Hematopoietic multipotent progenitor cell (in vitro differentiated cells): Measurements from ENCODE around the gene HRCT1. TPM values are rescaled to one million over a fixed set of nuclear protein-coding genes. Genes with fewer than 3 reads are reported as not detected.

Source experiments
- DNase-seq, 3 donors: peaks; one replicate each; pipeline ENCODE4 v3.0.0-alpha.2; 2011 to 2015; ENCODE audit warnings: low read depth in 2 of 3, low spot score in 2 of 3
- total RNA-seq: library from RNA; depleted of rRNA; stranded (reverse); fragments of >200 nt; gene quantifications from one replicate; pipeline ENCODE4 v1.2.3, GENCODE V29; 2012

Gene HRCT1
- total RNA-seq, 1 donor, result not detected

DNA sequence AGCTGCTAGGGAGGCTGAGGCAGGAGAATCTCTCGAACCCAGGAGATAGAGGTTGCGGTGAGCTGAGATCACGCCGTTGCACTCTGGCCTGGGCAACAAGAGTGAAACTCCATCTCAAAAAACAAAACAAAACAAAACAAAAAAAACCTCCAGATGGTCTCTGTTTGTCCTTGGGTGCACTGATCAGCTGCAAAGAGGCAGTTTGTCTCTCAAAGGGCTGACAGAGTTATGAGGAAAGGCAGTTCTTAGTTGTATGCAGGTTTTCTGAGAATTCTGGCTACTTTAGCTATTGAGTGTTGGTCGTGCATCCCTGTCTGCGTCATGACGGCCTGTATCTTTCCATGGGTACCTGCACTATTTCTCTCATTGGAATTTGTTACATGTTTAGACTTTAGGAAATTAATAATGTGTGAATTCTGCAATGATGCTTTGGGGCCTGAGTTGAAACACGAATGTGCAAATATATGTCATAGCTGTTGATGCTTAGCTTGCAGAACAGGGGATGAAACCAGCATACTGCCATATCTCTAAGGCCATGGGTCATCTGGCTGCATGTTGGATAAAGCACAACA lies 33.8 kb downstream of the HRCT1 start:
- no peak for DNase-seq

DNA sequence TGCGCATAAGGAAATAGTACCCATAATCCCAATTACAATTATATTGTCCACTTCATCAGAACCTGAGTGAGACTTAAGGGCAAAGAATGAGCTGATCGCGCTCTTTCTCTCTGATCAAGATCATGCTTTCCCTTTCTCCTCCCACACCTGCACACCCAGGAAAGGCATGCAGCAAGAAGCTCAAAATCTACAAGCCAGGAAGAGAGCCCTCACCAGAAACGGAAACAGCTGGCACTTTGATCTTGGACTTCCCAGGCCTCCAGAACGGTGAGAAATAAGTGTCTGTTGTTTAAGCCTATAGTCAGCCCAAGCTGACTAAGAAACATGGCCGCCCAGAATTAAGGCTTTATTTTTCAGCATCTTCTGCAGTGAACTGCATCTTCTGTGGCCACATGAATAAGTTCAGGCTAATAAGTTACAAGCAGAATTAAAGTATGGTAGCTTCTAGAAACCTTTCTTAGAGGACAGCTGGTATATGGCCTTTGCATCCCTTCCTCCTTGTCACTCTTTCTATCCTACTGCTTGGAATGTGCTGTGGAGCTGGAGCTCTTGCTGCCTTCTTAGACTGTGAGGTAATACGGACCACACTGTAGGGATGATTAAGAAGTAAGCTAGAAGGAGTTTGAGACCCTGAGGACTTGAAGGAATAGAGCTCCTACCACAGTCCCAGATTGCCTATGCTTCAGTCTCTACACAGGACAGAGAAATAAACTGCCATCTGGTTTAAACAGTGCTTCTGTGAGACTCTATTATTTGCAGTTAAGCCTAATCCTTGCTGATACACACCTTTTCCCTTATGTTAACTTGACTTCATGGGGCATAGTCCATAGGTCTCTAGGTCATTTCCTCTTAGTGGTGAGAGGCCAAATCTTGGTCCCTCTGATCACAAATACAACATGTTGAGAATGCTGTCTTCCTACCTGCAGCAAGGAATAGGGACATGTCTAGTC lies 34.7 kb downstream of the HRCT1 start:
- peak in 1 of 3 donors; percentile 50 for DNase-seq

DNA sequence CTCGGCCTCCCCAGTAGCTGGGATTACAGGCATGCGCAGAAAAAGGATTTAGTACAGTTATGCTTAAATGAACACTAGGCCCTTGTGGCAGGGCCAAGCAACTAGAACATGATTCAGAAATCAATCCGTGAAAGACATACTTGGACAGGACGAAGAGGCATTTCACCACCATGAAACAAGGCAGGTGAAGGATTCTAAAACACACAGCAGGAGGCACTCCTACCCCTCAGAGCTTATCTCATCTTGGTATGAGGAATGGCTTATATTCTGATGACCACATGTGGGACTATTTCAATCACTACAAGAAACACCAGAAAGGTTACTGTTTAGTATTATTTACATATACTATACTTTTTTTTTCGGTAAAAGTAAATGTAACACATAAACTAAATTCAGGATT lies 36.3 kb downstream of the HRCT1 start:
- DNase-seq, result no peak

DNA sequence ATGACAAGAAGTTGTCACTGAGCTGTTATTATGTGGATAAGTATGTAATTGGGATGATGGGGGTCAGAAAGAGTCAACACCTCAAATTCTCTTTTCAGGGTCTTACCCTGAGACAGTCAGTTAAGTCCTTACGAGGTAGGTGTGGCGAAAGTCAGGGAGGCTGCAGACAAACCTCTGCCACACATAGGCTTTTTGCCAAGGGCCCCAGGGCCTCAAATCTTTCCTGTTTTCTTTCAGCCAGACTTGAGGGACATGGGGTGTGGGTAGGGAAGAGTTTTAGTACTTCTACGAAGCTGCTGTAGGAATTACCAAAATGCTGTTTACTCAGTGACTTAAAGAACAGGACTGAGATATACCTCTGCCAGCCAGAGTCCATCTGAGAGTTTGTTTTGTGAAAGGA lies 38.2 kb downstream of the HRCT1 start:
- DNase-seq, result no peak

DNA sequence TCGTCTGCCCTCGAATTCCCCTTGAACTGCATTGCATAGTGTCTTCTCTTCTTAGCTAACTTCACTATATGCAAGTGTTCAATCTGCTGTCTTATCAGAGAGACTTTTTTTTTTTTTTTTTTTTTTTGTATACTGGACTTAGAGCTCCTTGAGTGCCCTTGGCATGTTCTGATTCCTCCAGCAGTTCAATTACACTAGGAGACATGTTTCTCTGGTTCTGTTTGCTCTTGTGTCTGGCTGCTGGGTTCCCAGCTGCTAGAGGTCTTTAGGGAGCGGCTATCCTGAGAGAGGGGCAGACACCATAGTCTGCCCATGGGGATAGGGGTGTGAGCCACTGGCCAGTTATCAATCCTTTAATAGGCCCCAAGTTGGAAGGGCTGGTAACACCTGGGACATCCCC lies 38.8 kb downstream of the HRCT1 start:
- no peak for DNase-seq

DNA sequence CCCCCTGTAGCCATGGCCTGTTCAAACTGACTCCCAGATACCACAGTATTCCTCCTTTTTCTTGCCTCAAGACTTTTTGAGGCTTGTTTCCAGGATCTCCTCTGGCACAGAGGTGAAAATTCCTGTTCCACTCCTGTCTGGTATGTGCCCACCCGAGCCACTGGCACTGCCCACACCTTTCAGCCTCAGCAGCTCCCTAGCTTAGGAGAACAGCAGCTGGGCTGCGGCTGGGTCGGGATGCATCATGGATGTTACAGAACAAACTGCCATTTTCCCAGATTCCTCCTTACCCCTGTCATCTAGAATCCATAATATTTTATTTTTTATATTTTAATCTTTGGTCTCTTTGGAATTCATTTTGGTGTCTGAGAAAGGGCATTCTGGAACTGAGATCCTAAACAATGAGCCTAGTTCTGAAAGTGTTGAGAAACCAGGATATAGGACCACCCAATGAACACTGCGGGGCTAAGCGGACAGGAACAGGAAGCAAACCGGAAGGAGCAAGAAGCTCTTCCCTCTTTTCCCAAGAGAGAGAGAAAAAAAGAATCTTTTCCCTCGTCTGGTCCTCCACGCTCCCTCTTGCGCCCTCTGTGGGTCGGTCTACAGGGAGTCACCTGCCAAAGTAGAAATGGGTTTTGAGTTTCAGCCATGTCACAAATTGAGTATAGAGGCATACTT lies 39.5 kb downstream of the HRCT1 start:
- DNase-seq, result peak in 2 of 3 donors; percentile 49 to 66

DNA sequence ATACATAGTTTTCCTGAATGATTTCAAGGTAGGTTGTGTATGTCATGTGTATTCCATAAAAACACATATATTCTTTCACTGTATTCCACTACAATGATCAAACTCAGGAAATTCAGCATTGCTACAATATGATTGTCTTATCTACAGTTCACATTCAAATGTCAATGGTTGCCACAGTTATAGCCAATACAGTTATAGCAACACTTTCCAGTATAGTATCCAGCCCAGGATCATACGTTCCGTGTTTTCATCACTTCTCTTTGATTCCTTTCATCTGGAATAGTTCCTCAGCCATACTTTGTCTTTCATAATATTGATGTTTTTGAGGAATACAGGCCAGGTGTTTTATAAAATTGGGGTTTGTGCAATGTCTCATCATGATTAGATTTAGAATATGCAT lies 42.4 kb downstream of the HRCT1 start:
- no peak for DNase-seq

DNA sequence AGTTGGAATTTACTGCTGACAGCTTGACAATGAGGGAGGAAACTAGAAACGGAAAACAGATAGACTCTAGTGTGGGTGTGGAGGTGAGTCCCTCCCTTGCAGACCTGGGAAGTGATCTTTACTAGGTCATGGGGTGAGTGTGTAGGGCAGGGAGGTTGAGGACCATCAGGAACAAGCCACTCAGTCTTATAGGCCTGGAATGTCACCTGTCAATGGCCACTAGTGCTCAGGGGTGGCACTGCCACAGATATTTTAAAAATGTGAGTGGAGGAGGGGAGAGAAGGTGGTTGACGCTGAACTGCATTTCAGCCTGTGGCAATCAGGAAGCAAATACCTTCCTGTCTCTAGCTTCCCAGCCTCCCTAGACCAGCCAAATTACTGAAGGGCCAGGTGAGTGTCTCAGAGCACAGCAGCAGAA lies 42.9 kb downstream of the HRCT1 start:
- DNase-seq, result no peak

DNA sequence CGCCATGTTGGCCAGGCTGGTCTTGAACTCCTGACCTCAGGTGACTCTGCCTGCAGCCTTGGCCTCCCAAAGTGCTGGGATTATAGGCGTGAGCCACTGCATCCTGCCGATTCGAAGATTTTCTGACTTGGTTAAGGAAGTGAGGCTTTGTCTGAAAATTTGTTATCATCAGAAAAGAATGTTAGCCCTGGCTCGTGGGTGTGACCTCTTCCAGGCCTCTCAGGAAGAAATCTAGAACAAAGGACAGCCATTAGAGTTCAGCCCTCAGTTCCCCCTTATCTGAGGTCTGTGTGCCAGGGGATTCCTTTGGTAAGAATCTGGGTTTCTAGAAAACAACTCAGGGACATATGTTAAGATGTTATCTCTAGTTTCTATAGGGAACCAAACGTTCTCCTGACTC lies 45.7 kb downstream of the HRCT1 start:
- DNase-seq, result no peak

DNA sequence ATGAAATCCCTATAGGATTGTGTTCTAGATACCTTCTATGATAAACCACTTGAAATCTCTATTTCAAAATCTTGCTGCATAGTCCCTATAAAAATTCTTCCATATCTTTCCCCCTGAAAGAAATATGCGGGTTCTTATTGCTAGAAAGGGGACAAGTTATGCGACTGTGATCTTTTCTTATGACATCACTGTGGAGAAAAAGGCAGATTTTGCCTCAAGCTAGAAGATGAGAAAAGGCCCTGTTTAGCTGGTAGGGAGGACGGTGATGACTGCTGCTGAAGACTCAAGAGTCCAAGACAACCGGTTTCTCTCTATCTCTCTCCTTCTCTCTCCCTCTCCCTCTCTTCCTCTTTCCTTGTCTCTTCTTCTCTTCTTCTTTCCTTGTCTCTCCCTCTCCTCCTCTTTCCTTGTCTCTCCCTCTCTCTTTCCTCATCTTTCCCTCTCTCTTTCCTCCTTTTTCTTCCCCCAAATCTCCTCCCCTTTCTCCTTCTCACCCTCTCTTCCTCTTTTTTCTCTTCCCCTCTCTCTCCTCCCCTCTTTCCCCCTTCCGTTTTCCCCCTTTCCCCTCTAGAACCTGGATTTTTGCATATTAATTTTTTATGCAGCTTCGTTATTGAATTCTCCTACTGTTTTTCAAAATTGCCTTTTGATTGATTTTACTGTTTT lies 46.7 kb downstream of the HRCT1 start:
- DNase-seq, result no peak

DNA sequence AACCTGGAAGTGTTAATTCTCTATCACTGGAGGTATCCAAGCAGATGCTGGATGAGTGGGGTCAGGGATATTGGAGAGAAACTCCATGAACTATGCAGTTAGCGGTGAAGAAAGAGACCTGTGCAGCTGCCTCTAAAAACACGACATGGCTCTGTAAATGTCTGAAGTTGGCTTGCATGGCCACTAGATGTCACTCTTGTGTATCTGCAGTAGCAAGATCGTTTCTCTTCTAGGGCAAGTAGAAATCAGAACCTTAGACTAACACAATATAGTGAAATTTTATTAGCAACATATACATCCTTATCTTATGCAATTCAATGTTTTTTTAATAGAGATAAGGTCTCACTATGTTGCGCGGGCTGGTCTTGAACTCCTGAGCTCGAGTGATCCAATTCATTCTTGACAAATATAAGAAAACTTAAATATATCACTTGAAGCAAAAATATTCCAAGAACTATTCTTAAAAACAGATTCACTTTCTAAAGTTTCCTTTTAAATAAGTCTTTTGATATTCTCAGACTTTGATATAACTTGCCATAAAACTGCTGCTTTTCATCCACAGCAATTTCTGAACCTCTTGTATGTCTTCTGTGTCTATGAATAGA lies 49.0 kb downstream of the HRCT1 start:
- peak in 2 of 3 donors; percentile 66 to 78 for DNase-seq

DNA sequence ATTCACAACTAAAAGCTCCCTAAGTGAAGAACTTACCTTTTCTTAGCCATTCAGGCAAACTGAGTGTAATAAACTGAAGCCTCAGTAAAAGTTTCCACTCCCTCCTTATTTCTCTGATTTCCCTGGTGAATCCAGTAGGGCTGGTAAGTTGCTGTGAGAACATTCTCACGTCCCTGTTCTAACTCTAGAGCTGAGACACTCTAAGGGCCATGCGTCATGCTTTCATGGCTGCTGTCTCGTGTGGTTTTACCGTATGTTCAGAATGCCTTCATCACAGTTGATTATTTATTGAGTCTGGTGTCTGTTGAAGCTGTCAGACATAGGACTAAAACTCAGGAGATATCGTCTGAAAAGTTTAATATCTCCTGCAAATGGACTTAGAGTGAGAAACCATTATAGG lies 50.6 kb downstream of the HRCT1 start:
- DNase-seq, result no peak

Other genes with a start within 250 kb of the HRCT1 start
- gene RMRP, start 248.2 kb upstream of the HRCT1 start, total RNA-seq, result 38,740 TPM
- 5.7 TPM for gene CCDC107, start 247.9 kb upstream of the HRCT1 start, total RNA-seq
- gene ARHGEF39, start 241.0 kb upstream of the HRCT1 start, total RNA-seq, result 1.3 TPM
- gene CA9, start 232.3 kb upstream of the HRCT1 start, total RNA-seq, result 0.81 TPM
- 5.7 TPM for gene TPM2, start 216.3 kb upstream of the HRCT1 start, total RNA-seq
- 414 TPM for gene TLN1, start 174.0 kb upstream of the HRCT1 start, total RNA-seq
- 25.0 TPM for gene CREB3, start 173.5 kb upstream of the HRCT1 start, total RNA-seq
- gene GBA2, start 157.0 kb upstream of the HRCT1 start, total RNA-seq, result 41.5 TPM
- 16.7 TPM for gene RGP1, start 156.9 kb upstream of the HRCT1 start, total RNA-seq
- gene MSMP, start 151.9 kb upstream of the HRCT1 start, total RNA-seq, result 2.4 TPM
- 1.6 TPM for gene NPR2, start 114.6 kb upstream of the HRCT1 start, total RNA-seq
- 3.2 TPM for gene SPAG8, start 93.9 kb upstream of the HRCT1 start, total RNA-seq
- gene HINT2, start 91.2 kb upstream of the HRCT1 start, total RNA-seq, result 22.6 TPM
- gene FAM221B, start 77.5 kb upstream of the HRCT1 start, total RNA-seq, result not detected
- 1.1 TPM for gene TMEM8B, start 77.0 kb upstream of the HRCT1 start, total RNA-seq
- gene OR13J1, start 35.8 kb upstream of the HRCT1 start, total RNA-seq, result not detected
- under 0.01 TPM for gene SPAAR, start 3.3 kb downstream of the HRCT1 start, total RNA-seq
- gene OR2S2, start 52.0 kb downstream of the HRCT1 start, total RNA-seq, result not detected
- 3.8 TPM for gene RECK, start 130.7 kb downstream of the HRCT1 start, total RNA-seq
- gene GLIPR2, start 230.5 kb downstream of the HRCT1 start, total RNA-seq, result 38.2 TPM